Stimulated activated CD4-positive, alpha-beta T cell treated with anti-CD3 and anti-CD28 coated beads, Interleukin-4, amount 100 ng/mL, for 48 hours (primary cell): Measurements from ENCODE around the gene DCLK1.

ENCODE experiments used
- DNase-seq, 2 donors: peaks; one replicate each; pipeline ENCODE4 v3.0.0-alpha.2; 2020; ENCODE audit warnings: low read depth in 2 of 2

The DCLK1 gene

DNA sequence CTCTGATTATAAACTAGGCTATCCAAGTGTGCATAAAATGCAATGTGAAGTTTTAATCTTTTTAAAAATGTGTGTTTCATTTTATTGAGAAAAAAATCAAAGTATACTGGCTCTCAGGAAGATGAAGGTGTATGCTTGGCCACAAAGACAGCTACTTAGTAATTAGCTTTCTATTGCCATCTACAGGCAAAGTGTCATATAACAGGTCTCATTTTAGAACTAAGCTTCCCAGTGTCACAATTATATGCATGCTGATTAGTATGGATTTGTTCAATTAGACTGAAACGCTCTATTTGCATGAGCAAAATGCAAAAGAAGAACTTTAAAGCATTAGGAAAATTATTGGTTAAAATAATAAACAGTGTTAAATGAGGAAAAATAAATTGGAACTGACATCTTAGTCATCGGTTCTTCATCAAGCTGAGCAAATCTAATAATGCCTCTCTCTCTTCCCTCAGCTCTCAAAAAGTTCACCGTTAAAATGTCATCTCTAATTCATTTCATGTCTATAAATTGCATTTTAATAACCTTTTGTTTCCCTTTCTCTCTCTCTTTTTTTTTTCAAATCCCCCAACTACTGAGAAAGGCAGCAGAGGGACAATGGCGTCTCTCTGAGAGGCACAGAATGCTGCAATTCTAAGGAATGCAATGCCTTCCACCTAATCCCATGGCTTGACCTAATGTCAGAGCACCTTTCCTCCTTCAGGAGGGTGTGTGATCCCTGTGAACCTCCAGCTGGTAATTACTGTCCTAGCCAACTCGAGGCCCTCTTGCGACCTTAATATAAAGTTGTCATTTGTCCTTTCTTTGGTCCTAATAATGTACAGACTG, 341.6 kb downstream of the DCLK1 start:
- no peak for DNase-seq

DNA sequence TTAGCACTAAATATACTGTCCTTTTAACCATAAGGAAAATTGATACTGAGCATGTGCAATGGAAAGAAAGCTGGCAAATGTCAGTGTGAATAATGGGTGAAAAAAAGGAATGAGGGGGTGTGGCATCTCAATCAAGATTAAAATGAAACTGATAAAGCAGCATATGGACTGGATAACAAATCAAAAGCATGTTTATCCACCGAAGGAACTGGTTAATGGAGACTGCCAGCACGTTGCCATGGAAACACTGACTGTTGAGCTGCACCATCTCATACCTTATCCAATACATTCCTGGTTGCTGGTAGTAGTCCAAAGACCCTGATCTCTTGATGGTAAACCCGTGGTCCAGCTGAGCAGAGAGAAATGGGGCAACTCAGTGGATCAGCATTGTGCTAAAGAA, 343.2 kb downstream of the DCLK1 start:
- DNase-seq = no peak

DNA sequence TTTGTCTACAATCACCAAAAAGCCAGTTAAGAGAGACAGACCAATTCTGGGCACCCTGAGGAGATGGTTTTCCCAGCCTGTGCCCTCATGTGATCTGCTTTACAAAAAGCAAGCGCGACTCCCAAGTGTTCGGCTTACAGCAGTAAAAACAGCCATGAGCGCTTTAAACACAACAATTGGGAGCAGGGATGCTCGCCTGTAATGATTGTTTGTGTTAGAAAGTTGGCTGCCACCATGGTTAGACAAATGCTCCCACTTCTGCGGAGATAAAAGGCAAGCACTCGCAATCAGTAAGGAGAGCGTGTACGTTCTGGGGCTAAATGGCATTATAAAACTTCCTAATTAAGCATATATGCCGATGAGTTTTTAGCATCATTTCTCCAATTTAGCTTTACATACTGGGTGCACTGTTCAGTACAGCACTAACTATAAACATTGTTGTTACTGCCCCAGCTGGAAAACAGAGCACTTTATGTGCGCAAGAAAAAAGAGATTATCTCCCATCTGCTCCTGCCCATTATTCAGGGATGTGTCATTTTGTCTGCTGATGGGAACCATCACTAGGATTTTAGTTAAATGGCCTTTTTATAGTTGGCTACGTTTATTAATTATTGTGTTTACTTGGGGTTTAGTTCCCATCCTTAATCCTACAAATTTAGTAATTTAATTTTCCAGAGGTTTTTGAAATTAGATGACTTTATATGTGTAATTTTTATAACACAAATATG, 345.4 kb downstream of the DCLK1 start:
- DNase-seq = no peak

DNA sequence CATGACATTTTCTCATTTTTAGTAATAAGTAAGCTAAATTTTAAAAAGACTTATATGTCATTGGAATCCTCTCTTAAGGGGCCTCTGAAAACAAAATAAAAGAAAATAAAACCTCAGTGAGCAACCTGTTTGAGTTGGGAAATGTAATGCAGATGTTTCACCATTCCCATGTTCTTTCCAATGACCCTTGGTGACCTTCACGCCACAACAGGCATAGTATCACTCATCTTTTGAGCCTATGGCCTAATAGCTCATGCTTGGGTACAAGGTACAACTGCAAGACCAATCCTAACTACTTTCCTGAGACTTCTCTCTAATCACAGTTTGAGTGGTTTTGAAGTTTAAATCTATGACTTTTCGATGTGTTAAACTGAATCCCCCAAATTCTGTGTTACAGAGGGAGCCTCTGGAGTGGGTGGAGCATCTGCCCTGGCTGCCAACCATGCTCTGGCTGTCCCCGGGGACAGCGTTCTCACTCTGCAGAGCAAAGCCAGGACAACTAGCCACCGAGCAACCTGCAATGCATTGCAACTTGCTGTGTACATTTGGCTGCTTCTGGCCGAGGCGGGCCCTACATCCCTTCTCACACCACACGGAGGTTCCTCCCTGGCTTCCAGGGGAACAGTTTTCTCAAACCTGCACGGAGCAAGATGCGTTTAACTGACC, 346.8 kb downstream of the DCLK1 start:
- DNase-seq = no peak

DNA sequence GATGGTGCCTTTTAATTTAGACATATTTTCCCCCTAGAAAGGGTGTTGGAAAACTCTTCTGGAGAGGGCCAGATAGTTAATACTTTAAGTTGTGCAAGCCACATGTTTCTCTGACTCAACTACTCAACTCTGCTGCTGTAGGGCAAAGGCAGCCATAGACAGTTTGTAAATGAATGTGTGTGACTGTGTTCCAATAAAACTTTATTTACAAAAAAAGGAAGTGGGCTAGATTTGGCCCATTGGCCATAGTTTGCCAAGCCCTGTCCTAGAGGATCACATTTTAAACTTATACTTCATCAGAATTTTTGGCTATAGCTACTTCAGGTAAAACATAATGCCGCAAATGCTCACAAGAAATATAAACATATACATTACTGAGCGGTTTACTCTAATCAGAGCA, 348.4 kb downstream of the DCLK1 start:
- no peak for DNase-seq

DNA sequence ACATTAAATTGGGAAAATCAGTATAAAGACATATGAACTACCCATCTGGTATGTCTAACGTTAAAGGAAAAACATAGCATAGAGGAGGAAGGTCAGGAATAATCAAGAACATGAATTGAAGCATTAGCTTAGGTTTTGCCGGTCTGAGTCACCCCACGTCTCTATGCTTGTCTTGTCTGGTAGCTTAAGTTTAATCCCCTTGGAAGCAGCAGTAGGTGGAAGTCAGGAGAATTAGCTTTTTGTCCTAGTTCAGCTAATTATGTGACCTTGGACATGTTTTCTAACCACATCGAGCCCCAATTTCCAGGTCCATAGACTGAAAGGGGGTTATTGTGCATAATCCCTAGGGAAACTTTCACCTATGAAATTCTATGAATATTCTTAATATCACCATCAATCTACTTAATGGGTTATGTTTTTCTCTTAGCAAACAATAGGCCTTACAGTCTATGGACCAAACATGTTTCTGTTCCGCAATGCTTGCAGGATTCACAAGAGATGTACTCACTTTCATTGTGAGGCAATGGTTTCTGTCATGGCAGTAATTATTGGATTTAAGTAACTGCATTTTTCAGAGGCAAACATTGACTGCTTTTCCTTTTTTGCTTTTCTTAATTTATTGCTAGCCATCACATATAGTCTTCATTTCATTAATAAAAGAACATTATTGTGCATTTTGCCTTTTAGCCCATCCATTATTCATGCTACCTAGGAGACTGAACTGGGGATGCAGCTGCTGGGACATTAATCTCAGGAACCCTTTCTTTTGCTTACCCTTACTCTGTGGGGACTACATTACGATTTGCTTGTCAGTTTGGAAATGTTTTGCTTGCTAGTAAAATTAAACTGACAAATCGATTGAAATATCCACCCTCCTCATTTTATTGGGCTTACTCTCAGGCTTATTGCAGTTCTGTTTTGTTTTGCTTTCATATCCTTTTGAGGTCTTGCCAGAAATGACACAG, 349.9 kb downstream of the DCLK1 start:
- no peak for DNase-seq

DNA sequence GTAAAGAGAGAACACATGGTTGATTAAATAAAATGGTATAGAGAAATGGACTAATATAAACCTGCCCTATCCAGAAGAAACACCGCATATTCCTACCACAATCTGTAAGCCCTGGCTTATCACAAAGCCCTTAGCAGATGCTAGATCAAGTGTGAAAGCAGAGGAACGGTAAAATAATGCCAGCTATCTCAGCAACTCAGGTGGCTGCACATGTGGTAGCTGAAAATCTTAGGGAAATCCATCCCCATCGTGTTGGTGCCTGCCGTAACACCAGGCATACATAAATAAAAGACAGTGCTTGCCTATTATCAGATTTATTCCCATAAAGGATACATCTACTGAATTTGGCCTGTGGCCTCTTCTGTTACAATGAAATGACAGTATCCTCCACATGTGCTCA, 350.6 kb downstream of the DCLK1 start:
- DNase-seq = no peak

DNA sequence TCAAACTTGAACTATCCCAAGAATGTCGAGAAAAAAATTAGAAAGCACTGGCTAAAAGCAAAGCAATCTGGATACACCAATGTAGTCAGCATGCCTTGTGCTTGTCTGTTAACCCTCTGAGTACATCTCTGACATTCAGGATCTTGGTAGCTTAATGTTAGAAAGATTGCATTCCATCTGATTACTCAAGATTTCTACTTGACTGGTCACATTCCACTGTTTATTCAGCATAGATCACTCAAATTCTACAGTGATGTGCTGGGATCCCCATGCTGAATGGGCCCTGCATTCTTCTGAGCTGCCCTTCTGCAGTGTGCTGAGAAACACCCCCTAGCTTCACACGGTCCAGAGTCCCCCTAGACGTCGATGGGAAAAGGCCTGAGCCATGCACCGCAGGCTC, 359.3 kb downstream of the DCLK1 start:
- no peak for DNase-seq

DNA sequence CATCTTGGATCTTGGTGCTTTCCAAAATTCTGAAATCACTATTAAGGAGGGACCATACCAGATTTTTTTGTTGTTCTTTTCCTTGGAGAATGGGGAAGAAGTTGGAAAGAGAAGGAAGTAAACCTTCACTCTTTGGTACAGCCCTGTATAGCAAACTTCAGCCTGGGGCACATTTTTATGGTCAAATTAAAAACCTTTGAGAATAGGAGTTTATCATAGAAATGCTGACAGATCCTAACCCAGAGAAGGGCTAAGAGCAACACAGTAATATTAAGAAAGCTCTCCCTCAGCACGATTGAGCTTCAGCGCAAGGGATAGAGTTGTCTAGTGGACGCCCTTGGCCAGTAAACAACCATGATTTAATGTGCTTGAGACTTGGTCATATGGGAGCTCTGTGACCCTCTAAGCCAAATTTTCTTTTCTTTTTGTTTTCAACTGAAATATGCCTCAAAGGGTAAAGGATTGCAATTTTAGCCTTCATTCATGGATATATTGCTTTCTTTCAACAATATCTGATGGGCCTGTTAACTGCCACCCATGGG, 360.4 kb downstream of the DCLK1 start:
- no peak for DNase-seq

DNA sequence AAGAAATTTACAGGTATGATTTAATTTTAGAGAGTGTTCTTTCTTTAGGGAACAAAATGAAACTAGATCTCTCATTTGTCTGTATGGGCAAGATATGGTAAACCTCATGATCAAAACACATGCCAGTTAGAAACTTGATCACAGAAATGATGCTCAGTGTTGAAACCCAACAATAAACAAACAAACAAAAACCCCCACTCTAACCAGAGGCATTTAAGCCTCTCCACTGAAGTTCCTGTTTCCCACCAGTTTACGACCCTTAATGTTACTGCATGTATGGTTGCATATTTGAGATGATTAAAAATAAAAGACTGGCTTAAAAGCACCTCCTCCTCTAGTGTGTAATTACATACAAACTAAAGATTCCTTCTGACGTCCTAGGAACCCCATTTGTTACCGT, 361.4 kb downstream of the DCLK1 start:
- DNase-seq = no peak

DNA sequence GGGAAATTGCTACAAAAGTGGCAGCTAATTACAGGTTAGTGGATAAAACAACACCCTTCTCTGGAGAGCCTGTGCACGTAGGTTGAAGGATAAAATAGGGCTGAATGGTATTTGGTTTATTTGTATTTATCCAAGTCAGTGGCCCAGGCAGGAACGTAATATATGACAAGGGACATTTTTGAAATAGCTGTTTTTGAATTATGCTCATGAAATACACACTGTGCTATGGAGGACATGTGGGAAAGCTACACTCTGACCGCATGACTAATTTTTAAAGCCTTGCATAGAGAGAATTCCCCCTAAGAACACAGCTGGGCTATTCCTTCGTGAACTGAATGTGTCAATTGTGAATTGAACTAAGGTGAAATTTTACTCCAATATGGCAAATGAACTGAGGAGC, 362.6 kb downstream of the DCLK1 start:
- no peak for DNase-seq

DNA sequence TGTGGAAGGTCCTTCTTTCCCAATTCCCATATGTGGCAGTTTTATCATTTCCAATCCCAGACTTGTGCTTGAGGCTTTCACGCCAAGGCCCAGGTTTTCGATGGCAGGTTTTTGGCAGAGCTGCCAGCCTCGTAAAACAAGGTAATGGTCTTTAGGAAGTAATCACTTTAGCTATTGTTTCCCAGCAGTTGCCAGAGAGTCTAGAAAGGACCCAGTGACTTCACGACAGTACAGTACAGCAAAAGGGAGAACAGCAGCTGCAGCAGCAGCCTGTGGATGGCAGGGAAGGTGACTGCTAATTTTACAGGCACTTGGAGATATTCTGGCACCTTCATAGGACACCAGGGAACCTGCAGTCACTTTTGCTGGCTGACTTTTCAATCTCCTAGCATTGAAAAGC, 363.1 kb downstream of the DCLK1 start:
- DNase-seq = no peak

DNA sequence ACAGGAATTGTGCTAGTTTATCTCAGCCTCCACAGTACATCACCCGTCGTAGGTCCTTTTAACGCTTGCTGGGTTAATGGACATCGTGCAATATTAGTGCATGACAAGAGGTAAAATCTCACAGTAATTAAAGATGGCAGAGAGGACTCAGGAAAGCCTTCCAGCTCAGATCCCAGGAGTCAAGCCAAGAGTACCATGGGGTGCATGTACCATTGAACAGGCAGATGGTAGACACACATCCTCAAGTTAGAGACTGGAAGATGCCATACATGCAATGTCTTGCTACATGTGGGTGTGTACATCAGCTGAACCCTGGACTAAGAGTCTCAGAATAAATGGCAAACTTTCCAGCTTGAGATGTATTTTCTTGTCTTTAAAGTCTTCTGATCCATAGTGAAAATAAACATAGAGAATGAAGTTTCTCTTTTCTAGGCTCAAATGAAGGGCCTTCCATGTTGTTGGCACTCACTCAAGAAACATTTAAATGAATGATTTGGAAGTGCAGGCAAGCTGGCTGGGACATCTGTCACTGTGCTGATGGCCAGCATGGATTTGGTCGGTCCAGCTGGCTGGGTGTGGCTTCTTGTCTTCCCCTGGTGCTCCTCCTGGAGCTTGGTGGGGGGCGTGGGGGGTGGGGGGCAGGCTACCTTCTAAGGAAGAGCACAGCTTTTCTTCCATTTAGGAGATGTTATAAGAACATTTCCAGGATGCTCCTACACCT, 363.8 kb downstream of the DCLK1 start:
- no peak for DNase-seq

DNA sequence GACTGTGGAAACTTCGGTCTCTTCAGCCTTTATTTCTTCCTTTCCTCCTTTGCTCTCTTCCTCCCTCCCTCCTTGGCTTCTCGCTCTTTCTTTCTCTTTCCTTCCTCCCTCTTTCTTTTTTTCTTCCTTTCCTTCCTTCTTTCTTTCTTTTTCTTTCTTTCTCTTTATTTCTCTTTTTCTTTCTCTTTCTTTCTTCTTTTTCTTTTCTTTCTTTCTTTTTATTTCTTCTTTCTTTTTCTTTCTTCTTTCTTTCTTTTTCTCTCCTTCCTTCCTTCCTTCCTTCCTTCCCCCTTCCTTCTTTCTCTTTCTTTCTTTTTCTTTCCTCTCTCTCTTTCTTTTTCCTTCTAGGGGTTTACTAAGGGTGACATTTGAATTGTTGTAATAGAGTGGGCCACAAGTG, 364.5 kb downstream of the DCLK1 start:
- DNase-seq = no peak

DNA sequence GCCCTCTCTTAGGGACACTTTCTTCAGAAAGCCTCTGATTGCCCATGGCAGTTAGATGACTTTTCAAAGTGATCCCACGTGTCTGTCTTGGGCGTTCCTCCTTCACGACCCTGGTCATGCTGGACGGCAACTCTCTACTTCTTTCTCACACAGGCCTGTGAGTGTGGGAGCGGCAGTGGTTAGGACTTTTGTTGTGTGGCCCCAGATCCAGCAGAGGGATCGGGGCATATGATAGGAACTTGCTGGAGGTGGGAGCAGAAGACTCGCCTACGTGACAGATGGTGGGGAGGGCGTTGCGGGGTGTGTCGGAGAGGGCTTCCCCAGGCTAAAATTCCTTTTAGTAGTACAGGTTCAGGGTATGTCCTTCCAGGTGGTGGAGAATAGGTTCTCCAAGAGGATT, 365.2 kb downstream of the DCLK1 start:
- DNase-seq = no peak

DNA sequence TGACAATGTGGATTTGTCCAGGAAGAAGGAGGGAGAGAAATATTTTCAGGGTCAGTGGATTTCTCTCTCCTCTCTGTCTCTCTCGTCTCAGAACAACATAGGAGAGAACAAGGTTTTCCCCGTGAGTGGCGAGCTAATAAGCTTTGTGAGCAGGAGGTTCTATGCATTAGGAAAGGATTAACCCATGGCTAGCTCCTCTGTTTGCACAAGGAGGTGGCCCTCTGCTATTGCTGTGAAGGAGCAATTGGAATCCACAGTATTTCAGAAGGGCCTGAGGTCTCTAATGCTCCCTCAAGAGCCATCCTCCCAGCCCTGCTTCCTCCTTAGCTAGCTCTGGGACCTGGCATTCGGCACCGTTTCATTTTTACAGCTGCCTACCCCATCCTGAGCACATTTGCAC, 365.8 kb downstream of the DCLK1 start:
- no peak for DNase-seq

DNA sequence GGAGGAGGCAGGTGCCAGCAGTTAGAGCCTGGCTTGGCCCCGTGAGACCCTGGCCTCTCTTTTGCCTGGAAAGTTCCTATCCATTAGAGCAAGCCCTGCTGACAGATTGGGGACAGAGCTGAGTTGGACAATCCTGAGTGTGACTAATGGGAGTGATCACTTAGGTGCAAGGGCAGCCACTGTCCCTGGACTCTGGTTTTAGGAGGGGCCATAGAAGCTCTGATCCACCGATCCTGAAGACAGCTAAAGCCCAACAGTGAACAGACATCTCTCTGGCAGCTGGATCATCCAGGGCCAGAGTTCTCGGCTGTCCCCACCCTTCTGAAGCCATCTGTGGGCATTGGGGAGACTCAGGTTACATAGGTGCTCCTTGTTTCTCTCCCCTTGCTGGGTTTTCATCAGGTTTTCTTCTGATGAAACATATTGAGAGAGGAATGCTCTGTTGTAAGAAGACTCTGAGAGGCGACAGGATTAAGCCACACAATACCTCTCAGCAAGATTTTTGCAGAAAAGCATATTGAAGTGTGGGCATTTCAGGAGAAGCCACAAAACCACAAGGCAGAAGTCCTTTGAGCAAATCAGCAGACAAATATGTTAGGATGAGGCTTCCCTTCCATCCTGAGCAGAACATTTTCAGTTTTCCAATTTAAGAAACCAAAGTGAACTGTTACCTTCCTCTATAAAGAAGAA, 366.7 kb downstream of the DCLK1 start:
- no peak for DNase-seq

DNA sequence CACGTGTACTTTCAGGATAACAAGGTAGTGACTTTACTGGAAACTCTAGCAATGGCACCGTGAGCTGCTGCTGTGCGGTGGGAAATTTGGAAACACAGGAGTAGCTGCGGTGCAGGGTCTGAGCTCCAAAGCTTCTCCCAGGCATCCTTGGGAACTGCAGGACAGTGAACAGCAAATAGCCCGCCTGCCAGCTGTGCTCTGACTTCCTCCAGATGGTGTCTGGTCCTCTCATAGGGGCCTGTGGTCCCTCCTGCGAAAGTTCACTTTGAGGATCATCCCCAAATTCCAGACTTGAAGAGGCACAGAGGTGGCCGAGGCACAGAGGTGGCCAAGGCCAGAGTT, 367.4 kb downstream of the DCLK1 start:
- no peak for DNase-seq

DNA sequence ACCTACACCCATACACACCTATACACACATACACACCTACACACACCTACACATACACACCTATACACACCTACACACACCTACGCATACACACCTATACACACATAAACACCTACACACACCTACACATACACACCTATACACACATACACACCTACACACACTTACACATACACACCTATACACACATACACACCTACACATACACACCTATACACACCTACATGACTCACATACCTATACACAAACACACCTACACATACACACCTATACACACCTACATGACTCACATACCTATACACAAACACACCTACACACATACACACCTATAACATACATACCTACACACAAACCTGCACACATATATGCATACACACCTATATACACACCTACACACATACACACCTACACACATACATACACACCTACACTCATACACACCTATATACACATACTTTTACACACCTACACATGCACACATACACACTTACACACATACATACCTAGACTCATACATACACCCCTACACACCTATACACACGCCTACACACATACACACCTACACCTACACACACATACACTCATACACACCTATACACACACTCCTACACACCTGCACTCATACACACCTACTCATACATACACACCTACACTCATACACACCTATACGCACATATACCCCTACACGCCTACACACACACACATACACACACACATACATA, 368.0 kb downstream of the DCLK1 start:
- DNase-seq = no peak
